Lower leg skin (tissue), 4 donors: Measurements from ENCODE around the gene ARHGAP10. TPM values are rescaled to one million over a fixed set of nuclear protein-coding genes. Genes with fewer than 3 reads are reported as not detected.

Experiments used
- DNase-seq, 2 donors: peaks; one replicate each; pipeline ENCODE4 v3.0.0-alpha.2; 2019; ENCODE audit warnings: low spot score in 2 of 2
- H3K4me3 ChIP-seq: fragments of 200-600 bp; sonication (generic); 2 replicates; pipeline ENCODE4 v1.5.1; 2017; ENCODE audit warnings: mild to moderate bottlenecking, low read depth; ENCODE audit not compliant: poor library complexity, severe bottlenecking
- POLR2A ChIP-seq, 2 donors: fragments of 450-650 bp; IDR thresholded peaks; one replicate each; pipeline ENCODE4 v1.6.1; 2016 to 2017; ENCODE audit warnings: antibody characterized with exemption in 2 of 2, mild to moderate bottlenecking in 1 of 2, moderate library complexity in 1 of 2
- WGBS, 2 donors: methylation state at CpG; one replicate each; pipeline ENCODE4 v1.1.5; 2018; 5-methylcytosine and 5-hydroxymethylcytosine counted together
- intact Hi-C: fragments of 100-400 bp; cut with DNase I; formaldehyde crosslinking; loops from one replicate; pipeline ENCODE4 v1.15.0; 2023; ENCODE audit warnings: low total_unique reads
- total RNA-seq, 4 donors: library from RNA; depleted of rRNA; stranded (reverse); fragments of >200 nt; gene quantifications; one replicate each; pipeline ENCODE4 v1.1.0, GENCODE V29; 2016
- TF ChIP-seq, protein P1 (sequence below), 3 donors: fragments of 450-650 bp; IDR thresholded peaks; one replicate each; pipeline ENCODE4 v1.5.1; 2016; ENCODE audit warnings: antibody characterized with exemption in 3 of 3, mild to moderate bottlenecking in 3 of 3, moderate library complexity in 2 of 3

ARHGAP10 gene
- total RNA-seq, 4 donors from 2014 or later: 30.6 to 45.8 (median 37.9) TPM

DNA sequence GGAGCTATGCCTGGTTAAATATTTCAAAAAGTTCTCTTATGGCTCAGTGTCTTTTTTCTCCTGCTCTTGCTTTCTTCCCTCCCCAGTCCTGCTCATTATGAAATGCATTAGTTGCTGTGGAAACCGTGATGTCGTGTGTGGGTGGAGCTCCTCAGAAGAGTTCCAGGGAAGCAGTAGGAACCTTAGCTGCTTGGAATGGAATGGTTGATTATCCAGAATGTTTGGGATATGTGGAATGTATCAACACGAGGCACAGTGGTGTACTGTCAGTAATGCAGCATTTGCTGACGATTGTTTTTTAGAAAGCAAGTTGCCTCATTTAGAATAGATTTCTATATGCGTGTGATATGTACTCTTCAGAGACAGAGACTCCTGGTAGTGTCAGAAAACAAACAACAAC is 333.2 kb downstream of the ARHGAP10 start:
- no peak overlapping the region for H3K4me3 ChIP-seq
- peak in 1 of 2 donors; percentile 29 for DNase-seq
- TF ChIP-seq, protein P1, sequence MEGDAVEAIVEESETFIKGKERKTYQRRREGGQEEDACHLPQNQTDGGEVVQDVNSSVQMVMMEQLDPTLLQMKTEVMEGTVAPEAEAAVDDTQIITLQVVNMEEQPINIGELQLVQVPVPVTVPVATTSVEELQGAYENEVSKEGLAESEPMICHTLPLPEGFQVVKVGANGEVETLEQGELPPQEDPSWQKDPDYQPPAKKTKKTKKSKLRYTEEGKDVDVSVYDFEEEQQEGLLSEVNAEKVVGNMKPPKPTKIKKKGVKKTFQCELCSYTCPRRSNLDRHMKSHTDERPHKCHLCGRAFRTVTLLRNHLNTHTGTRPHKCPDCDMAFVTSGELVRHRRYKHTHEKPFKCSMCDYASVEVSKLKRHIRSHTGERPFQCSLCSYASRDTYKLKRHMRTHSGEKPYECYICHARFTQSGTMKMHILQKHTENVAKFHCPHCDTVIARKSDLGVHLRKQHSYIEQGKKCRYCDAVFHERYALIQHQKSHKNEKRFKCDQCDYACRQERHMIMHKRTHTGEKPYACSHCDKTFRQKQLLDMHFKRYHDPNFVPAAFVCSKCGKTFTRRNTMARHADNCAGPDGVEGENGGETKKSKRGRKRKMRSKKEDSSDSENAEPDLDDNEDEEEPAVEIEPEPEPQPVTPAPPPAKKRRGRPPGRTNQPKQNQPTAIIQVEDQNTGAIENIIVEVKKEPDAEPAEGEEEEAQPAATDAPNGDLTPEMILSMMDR (IDR thresholded peaks at IDR 0.05): no peak
- no peak for TF ChIP-seq POLR2A (IDR thresholded peaks at IDR 0.05)
- intact Hi-C loops: no loop called here
- 62 to 67% methylated on average over 5 of the region's 5 CpGs for WGBS, 2 donors

DNA sequence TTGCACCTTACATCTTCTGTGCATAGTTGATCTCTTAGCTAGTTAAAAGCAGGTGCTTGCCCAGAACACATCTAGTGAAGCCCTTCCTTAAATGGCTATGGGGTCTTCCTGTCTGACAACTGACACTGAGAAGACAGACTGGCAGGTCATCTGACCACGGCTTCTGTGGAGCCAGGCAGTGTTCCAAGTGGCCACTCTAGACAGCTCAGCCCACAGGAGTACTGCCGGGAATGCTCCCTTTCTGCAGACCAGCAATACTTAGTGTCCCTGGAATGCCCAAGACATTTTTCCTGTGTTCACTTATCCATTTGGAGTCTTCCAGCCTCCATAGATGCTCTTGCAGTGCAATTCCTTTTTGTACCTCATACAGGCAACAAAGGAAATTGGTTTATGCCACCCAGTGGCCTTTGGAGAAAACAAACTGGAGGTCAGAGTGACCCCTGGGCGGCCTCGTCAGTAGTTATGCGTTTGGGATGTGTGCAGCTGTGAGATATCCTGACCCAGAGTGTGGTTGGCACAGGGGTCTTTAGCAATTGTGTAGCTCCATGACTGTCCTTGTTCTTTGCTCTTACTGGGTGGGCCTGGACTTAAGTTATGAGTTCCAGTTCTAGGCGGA is 335.5 kb downstream of the ARHGAP10 start:
- TF ChIP-seq POLR2A (IDR thresholded peaks at IDR 0.05): no peak
- TF ChIP-seq, protein P1 (IDR thresholded peaks at IDR 0.05): no peak
- intact Hi-C loops: no loop called here
- WGBS, 2 donors: 80 to 85% methylated on average over 6 of the region's 6 CpGs
- DNase-seq: peak in 1 of 2 donors; percentile 61
- no peak overlapping the region for H3K4me3 ChIP-seq

DNA sequence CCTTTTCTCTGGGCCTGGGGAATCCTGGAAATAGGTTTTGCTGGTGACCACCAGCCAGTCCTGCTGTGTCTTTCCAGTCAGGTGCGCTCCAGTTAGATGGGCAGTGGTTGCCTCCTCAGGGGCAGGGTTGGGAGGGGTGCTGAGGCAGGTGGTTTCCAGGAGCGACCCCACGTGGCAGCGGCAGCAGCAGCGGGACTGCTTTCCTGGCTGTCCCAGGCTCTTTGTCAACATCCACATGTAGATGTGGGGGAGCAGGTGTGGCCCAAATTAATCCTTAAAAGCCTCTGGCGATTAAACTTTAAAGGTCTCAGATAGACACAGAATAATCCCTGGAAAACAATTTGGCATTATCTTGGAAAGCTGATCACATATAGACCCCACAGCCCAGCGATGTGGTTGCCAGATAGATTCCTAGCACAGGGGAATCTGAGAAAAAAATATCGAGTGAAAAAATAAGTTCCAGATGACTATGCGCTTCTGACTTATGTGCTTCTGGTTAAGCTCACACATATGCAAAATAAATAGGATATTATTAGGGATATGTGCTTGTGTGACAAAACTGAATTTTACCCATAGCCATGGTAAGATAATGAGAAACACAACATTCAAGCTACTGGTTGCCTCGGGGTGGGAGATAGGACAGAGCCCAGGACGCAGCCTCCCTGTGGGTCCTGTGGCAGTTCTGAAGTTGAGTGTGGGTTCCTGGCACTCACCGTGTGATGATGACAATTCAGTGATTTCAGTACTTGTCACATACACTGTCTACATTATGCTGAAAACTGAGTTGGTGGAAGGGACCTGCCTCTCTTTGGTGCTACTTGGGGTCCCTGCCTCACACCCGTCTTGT is 336.4 kb downstream of the ARHGAP10 start:
- TF ChIP-seq POLR2A (IDR thresholded peaks at IDR 0.05): no peak
- H3K4me3 ChIP-seq: no peak overlapping the region
- DNase-seq: peak in 1 of 2 donors; percentile 70
- intact Hi-C loops: no loop called here
- 71 to 82% methylated on average over 13 of the region's 13 CpGs for WGBS, 2 donors

DNA sequence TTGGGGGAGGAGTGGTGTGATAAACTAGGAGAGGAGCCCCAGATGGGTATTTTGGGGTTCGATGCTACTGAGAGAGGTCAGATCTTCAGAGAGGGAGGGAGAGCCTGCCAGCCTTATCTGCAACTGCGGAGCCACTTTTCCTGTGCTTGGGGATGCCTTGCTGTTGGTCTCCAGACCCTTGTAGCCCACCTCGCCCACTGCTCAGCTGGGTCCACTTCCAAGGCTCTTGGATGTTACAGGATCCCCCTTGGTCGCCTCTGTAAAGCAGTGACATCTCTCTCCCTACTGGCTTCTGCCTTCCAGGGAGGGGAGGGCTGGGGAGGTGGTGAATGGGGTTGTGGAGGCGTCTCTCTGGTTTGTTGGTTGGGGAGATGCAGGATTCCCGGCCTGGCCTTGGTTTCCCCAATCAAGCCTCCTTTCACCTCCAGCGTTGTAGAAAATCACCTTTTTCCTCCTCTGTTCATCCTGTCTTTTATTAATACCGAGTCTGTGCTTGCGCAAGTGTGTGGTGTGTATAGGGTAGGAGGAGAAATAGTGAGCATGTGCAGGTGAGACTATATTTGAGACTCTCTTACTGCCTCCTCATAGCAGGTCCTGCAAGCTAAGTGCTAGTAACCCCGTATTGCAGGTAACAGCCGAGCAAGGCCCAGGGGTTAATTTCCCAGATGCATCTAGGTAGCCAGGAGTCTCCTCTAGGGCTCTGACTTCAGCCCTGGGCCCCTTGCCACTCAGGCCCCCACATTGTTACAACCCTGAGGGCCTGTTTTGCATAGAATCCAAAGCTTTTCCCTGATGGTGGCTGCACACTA is 337.4 kb downstream of the ARHGAP10 start:
- intact Hi-C loops: no loop called here
- TF ChIP-seq, protein P1 (IDR thresholded peaks at IDR 0.05): no peak
- no peak for TF ChIP-seq POLR2A (IDR thresholded peaks at IDR 0.05)
- peak in 1 of 2 donors; percentile 54 for DNase-seq
- H3K4me3 ChIP-seq: no peak overlapping the region
- 95 to 96% methylated on average over 11 of the region's 11 CpGs for WGBS, 2 donors

DNA sequence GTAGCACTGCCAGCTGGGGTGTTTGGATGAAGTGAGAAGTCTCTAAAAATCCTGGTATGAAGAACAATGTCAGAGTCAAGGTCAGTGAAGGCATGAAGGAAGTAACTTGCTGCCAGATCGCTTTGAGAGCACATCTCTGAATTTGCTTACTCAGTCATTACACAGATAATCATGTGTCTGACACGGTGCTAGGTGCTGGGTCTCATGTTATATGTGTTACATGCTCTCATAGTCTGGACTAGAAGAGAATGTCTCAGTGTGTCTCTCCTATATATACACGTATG is 337.9 kb downstream of the ARHGAP10 start:
- 73 to 84% methylated on average over 3 of the region's 3 CpGs for WGBS, 2 donors
- H3K4me3 ChIP-seq: no peak overlapping the region
- intact Hi-C loops: no loop called here
- DNase-seq: no peak
- TF ChIP-seq POLR2A (IDR thresholded peaks at IDR 0.05): no peak
- TF ChIP-seq, protein P1 (IDR thresholded peaks at IDR 0.05): no peak

DNA sequence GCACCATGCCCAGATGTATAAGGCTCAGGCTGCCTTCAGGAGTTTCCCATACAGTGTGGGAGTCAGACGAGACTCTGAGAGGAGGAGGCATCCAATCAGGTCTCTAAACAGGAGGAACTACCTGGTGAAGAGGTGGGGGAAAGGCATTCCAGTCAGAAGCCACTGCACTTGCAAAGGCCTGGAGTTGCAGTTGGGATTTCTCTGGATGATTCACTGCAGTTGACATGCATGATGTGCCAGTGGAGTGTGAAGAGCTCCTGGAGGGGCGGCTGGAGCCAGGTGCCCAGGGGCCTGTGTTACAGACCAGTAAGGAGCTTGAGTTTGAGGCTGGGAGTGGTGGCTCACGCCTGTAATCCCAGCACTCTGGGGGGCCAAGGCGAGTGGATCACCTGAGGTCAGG is 339.1 kb downstream of the ARHGAP10 start:
- TF ChIP-seq, protein P1 (IDR thresholded peaks at IDR 0.05): no peak
- TF ChIP-seq POLR2A (IDR thresholded peaks at IDR 0.05): no peak
- 89 to 96% methylated on average over 4 of the region's 4 CpGs for WGBS, 2 donors
- peak in 1 of 2 donors; percentile 74 for DNase-seq
- H3K4me3 ChIP-seq: no peak overlapping the region
- intact Hi-C loops: no loop called here
